ENCODE results near the gene B4GALNT4. TPM values are rescaled to one million over a fixed set of nuclear protein-coding genes. Genes with fewer than 3 reads are reported as not detected.
A peak's percentile ranks its signal among the peaks of the same experiment; 100 is the strongest.

The B4GALNT4 gene
- total RNA-seq, 6 experiments from 2014 or later, result 6.4 to 12.1 (median 8.4) TPM

GRCh38 chr11:413120-414081, 44.1 kb downstream of the B4GALNT4 start:
- DNase-seq, result no peak
- no peaks in the 10 kb centered on the region for H3K9me3 Mint-ChIP-seq
- no peak for TF ChIP-seq CTCF (IDR thresholded peaks at IDR 0.05)
- H3K27me3 Mint-ChIP-seq (ENCODE audit: insufficient read depth), result peaks cover 3% of the 10 kb centered on the region
- H3K36me3 Mint-ChIP-seq (ENCODE audit: low read depth), result no peaks in the 10 kb centered on the region
- H3K4me3 Mint-ChIP-seq, result no peak overlapping the region
- H3K4me1 Mint-ChIP-seq (ENCODE audit: low read depth), result peaks cover 12% of the 10 kb centered on the region
- H3K27ac Mint-ChIP-seq, result no peak overlapping the region

GRCh38 chr11:414318-414857, 45.1 kb downstream of the B4GALNT4 start:
- no peak for TF ChIP-seq CTCF (IDR thresholded peaks at IDR 0.05)
- H3K4me1 Mint-ChIP-seq (ENCODE audit: low read depth), result peaks cover 12% of the 10 kb centered on the region
- no peak for DNase-seq
- no peaks in the 10 kb centered on the region for H3K36me3 Mint-ChIP-seq (ENCODE audit: low read depth)
- H3K4me3 Mint-ChIP-seq, result no peak overlapping the region
- no peaks in the 10 kb centered on the region for H3K9me3 Mint-ChIP-seq
- H3K27me3 Mint-ChIP-seq (ENCODE audit: insufficient read depth), result peaks cover 3% of the 10 kb centered on the region
- no peak overlapping the region for H3K27ac Mint-ChIP-seq

- H3K4me3 Mint-ChIP-seq, result no peak overlapping the region
- no peaks in the 10 kb centered on the region for H3K36me3 Mint-ChIP-seq (ENCODE audit: low read depth)
- no peak for DNase-seq
- H3K9me3 Mint-ChIP-seq, result no peaks in the 10 kb centered on the region
- peaks cover 3% of the 10 kb centered on the region for H3K27me3 Mint-ChIP-seq (ENCODE audit: insufficient read depth)
- no peak overlapping the region for H3K27ac Mint-ChIP-seq
- TF ChIP-seq CTCF (IDR thresholded peaks at IDR 0.05), result peak; percentile 22; the same call in 1 of the 2 replicates
- H3K4me1 Mint-ChIP-seq (ENCODE audit: low read depth), result peaks cover 12% of the 10 kb centered on the region
Measured at GRCh38 chr11:415640-416041, 46.3 kb downstream of the B4GALNT4 start.

- Mint-ChIP-seq H3K27me3 (ENCODE audit: insufficient read depth) (peaks cover 4% of the 10 kb centered on the region), H3K9me3 (no peaks in the 10 kb centered on the region), H3K36me3 (ENCODE audit: low read depth) (no peaks in the 10 kb centered on the region), H3K4me1 (ENCODE audit: low read depth) (peaks cover 12% of the 10 kb centered on the region), H3K4me3 (peak overlapping the region; percentile 26; the same call in 1 of the 2 replicates), H3K27ac (no peak overlapping the region)
- TF ChIP-seq CTCF (IDR thresholded peaks at IDR 0.05), result no peak
- DNase-seq, result no peak
Measured at GRCh38 chr11:416051-416756, 46.9 kb downstream of the B4GALNT4 start.

- H3K27ac Mint-ChIP-seq, result no peak overlapping the region
- no peak for TF ChIP-seq CTCF (IDR thresholded peaks at IDR 0.05)
- H3K4me3 Mint-ChIP-seq, result no peak overlapping the region
- H3K36me3 Mint-ChIP-seq (ENCODE audit: low read depth), result no peaks in the 10 kb centered on the region
- peaks cover 12% of the 10 kb centered on the region for H3K4me1 Mint-ChIP-seq (ENCODE audit: low read depth)
- DNase-seq, result no peak
- H3K27me3 Mint-ChIP-seq (ENCODE audit: insufficient read depth), result peaks cover 4% of the 10 kb centered on the region
- no peaks in the 10 kb centered on the region for H3K9me3 Mint-ChIP-seq
Measured at GRCh38 chr11:416757-417621, 47.7 kb downstream of the B4GALNT4 start.

All from HFFc6 (cell line).